Erythroblast (primary cell): Measurements from ENCODE around the gene DYNLT2B.

ENCODE experiments used
- GATA1 ChIP-seq: IDR thresholded peaks from 2 replicates; pipeline ENCODE4 v1.6.1; 2011; ENCODE audit warnings: low read depth, mild to moderate bottlenecking, control low read depth, low read length, moderate library complexity
- POLR2A ChIP-seq: IDR thresholded peaks from 2 replicates; pipeline ENCODE4 v1.6.1; 2011; ENCODE audit warnings: mild to moderate bottlenecking, low read length

GRCh38 chr3:196321162-196321561 lies 3.1 kb upstream of the DYNLT2B start:
- no peak for TF ChIP-seq POLR2A
- TF ChIP-seq GATA1, result no peak
